Keratinocyte (primary cell): ENCODE measurements around the gene DDX11. TPM values are rescaled to one million over a fixed set of nuclear protein-coding genes. Genes with fewer than 3 reads are reported as not detected.
"Not testable (repeated sequence)": the region's sequence is repeated elsewhere in the genome, so short reads cannot be mapped to it uniquely, and the experiment has no call there.

Experiments
- DNase-seq: peaks from one replicate; pipeline ENCODE4 v3.0.0-alpha.2; 2011; ENCODE audit warnings: low read depth, missing footprints, low spot score
- FAIRE-seq: peaks from 2 replicates; lab custom pipeline; 2011; peaks lifted over from hg19 to GRCh38; lab: Jason Lieb, UNC
- H2AFZ ChIP-seq: 2 replicates; pipeline ENCODE4 v1.6.0; 2012; ENCODE audit warnings: low read length, control low read depth, inconsistent platforms; ENCODE audit not compliant: control insufficient read depth
- H3K27ac ChIP-seq: 2 replicates; pipeline ENCODE4 v1.5.1; 2011; ENCODE audit warnings: low read length; ENCODE audit not compliant: control insufficient read depth, insufficient read depth
- H3K27me3 ChIP-seq: 3 replicates; pipeline ENCODE4 v1.6.0; 2011; ENCODE audit warnings: low read length; ENCODE audit not compliant: control insufficient read depth, insufficient read depth; ENCODE audit errors: extremely low read depth
- H3K36me3 ChIP-seq, 2 experiments: 2 replicates in 1 of 2; 3 replicates in 1 of 2; pipeline ENCODE4 v1.5.1; 2011; ENCODE audit warnings: low read length in 2 of 2, mild to moderate bottlenecking in 1 of 2; ENCODE audit not compliant: control insufficient read depth in 2 of 2, insufficient read depth in 2 of 2; ENCODE audit errors: extremely low read depth in 1 of 2
- H3K4me1 ChIP-seq: 3 replicates; pipeline ENCODE4 v1.5.1; 2011; ENCODE audit warnings: low read length; ENCODE audit not compliant: control insufficient read depth, insufficient read depth; ENCODE audit errors: extremely low read depth
- H3K4me2 ChIP-seq: 3 replicates; pipeline ENCODE4 v1.6.0; 2011; ENCODE audit warnings: low read depth, low read length; ENCODE audit not compliant: control insufficient read depth, insufficient read depth; ENCODE audit errors: extremely low read depth
- H3K4me3 ChIP-seq, 3 experiments: fragments of 200-600 bp in 1 of 3; sonication (generic) in 1 of 3; 2 replicates in 2 of 3; 3 replicates in 1 of 3; pipeline ENCODE4 v1.5.1; 2011 to 2016; ENCODE audit warnings: low read length in 3 of 3, mild to moderate bottlenecking in 3 of 3, control low read depth in 2 of 3, inconsistent platforms in 1 of 3, low read depth in 1 of 3, mixed read lengths in 1 of 3, mixed run types in 1 of 3, moderate library complexity in 1 of 3; ENCODE audit not compliant: control insufficient read depth in 2 of 3, insufficient read depth in 2 of 3; ENCODE audit errors: extremely low read depth in 1 of 3
- H3K79me2 ChIP-seq: 2 replicates; pipeline ENCODE4 v1.6.0; 2012; ENCODE audit warnings: low read length; ENCODE audit not compliant: control insufficient read depth, insufficient read depth
- H3K9ac ChIP-seq: 3 replicates; pipeline ENCODE4 v1.6.0; 2011; ENCODE audit warnings: low read length; ENCODE audit not compliant: control insufficient read depth, insufficient read depth; ENCODE audit errors: extremely low read depth
- H3K9me1 ChIP-seq: 3 replicates; pipeline ENCODE4 v1.6.0; 2011; ENCODE audit warnings: low read length; ENCODE audit not compliant: control insufficient read depth, insufficient read depth; ENCODE audit errors: extremely low read depth
- H3K9me3 ChIP-seq: 2 replicates; pipeline ENCODE4 v1.5.1; 2012; ENCODE audit warnings: low read depth, low read length; ENCODE audit not compliant: control insufficient read depth
- H4K20me1 ChIP-seq: 3 replicates; pipeline ENCODE4 v1.6.0; 2011; ENCODE audit warnings: low read length; ENCODE audit not compliant: control insufficient read depth, insufficient read depth; ENCODE audit errors: extremely low read depth
- CTCF ChIP-seq, 3 experiments: IDR thresholded peaks in 1 of 3; conservative IDR thresholded peaks in 1 of 3; optimal IDR thresholded peaks in 1 of 3; 2 replicates in 2 of 3; 3 replicates in 1 of 3; pipeline versions ENCODE3 to v1.5.1; 2011; ENCODE audit warnings: low read length in 3 of 3, mild to moderate bottlenecking in 3 of 3, moderate library complexity in 2 of 3, control low read depth in 1 of 3, inconsistent platforms in 1 of 3; ENCODE audit not compliant: insufficient read depth in 2 of 3; ENCODE audit errors: extremely low read depth in 1 of 3
- EZH2 ChIP-seq: IDR thresholded peaks from one replicate; pipeline ENCODE4 v1.6.1; 2012; ENCODE audit warnings: inconsistent platforms, mild to moderate bottlenecking, low read length, moderate library complexity
- dilution Hi-C: fragments of 300-500 bp; cut with MboI; formaldehyde crosslinking; loops from one replicate; pipeline ENCODE4 v1.7.0; 2020; ENCODE audit warnings: low sequenced_read_pairs; ENCODE audit not compliant: extremely low pct_ligation_motif_present
- polyA plus RNA-seq, 5 experiments: library from polyadenylated mRNA; depleted of rRNA in 3 of 5; stranded (reverse) in 3 of 5; stranded (forward) in 1 of 5; unstranded in 1 of 5; fragments of >200 nt; gene quantifications; 1 replicate in 1 of 5; 2 replicates in 3 of 5; 3 replicates in 1 of 5; pipeline versions ENCODE4 v1.2.1 to v1.2.3, GENCODE V29; 2011 to 2012; ENCODE audit warnings: missing spikeins in 2 of 5, low read depth in 1 of 5, low replicate concordance in 1 of 5

DDX11 gene
- polyA plus RNA-seq, 1 donor (not counting 4 experiments of a cell fraction or from before 2014, with no cell fraction given), result 11.2 TPM

- H3K9me1 ChIP-seq, H2AFZ ChIP-seq, H3K79me2 ChIP-seq, H3K36me3 ChIP-seq, DNase-seq, H3K27ac ChIP-seq, H3K27me3 ChIP-seq, H3K4me1 ChIP-seq, dilution Hi-C loops, H3K9ac ChIP-seq, H3K9me3 ChIP-seq, H4K20me1 ChIP-seq, H3K4me2 ChIP-seq, FAIRE-seq, H3K4me3 ChIP-seq: not testable (repeated sequence)
Measured at GRCh38 chr12:31104773-31105172, 31.1 kb downstream of the DDX11 start.

GRCh38 chr12:31105668-31106067 lies 32.0 kb downstream of the DDX11 start:
- Histone ChIP-seq H3K27ac (no peak overlapping the region), H3K79me2 (no peaks in the 10 kb centered on the region), H2AFZ (no peak overlapping the region), H3K9ac (no peak overlapping the region), H3K4me3 (no peak overlapping the region), H3K9me3 (no peaks in the 10 kb centered on the region), H3K27me3 (no peaks in the 10 kb centered on the region), H4K20me1 (no peaks in the 10 kb centered on the region), H3K36me3 (no peaks in the 10 kb centered on the region), H3K4me1 (no peaks in the 10 kb centered on the region), H3K4me2 (no peak overlapping the region), H3K9me1 (no peaks in the 10 kb centered on the region)
- FAIRE-seq (no peak), DNase-seq (no peak)
- TF ChIP-seq CTCF (optimal IDR thresholded peaks at IDR 0.05 in 1 of 3, IDR thresholded peaks at IDR 0.05 in 1 of 3, conservative IDR thresholded peaks at IDR 0.05 in 1 of 3; ENCODE audit: extremely low read depth in 1 of 3, insufficient read depth in 2 of 3, low read length in 3 of 3) (no peak), EZH2 (no peak)
- dilution Hi-C loops, result no loop called here

- no peak for TF ChIP-seq CTCF (optimal IDR thresholded peaks at IDR 0.05 in 1 of 3, IDR thresholded peaks at IDR 0.05 in 1 of 3, conservative IDR thresholded peaks at IDR 0.05 in 1 of 3; ENCODE audit: extremely low read depth in 1 of 3, insufficient read depth in 2 of 3, low read length in 3 of 3)
- TF ChIP-seq EZH2, result no peak
- DNase-seq, result no peak
- no peaks in the 10 kb centered on the region for H3K4me1 ChIP-seq
- no peaks in the 10 kb centered on the region for H3K27me3 ChIP-seq
- dilution Hi-C loops, result no loop called here
- H3K9me1 ChIP-seq, result no peaks in the 10 kb centered on the region
- H2AFZ ChIP-seq, result no peak overlapping the region
- H3K27ac ChIP-seq, result no peak overlapping the region
- H3K36me3 ChIP-seq, result no peaks in the 10 kb centered on the region
- no peaks in the 10 kb centered on the region for H4K20me1 ChIP-seq
- H3K4me3 ChIP-seq, result no peak overlapping the region
- no peaks in the 10 kb centered on the region for H3K9me3 ChIP-seq
- no peaks in the 10 kb centered on the region for H3K79me2 ChIP-seq
- no peak overlapping the region for H3K4me2 ChIP-seq
- H3K9ac ChIP-seq, result no peak overlapping the region
- FAIRE-seq, result no peak
Measured at GRCh38 chr12:31106101-31106803, 32.6 kb downstream of the DDX11 start.

- H3K27me3 ChIP-seq, H3K4me3 ChIP-seq, H3K4me2 ChIP-seq, H2AFZ ChIP-seq, H3K9me3 ChIP-seq, H3K79me2 ChIP-seq, H3K9me1 ChIP-seq, DNase-seq, H3K36me3 ChIP-seq, H3K9ac ChIP-seq, H3K27ac ChIP-seq, dilution Hi-C loops, H4K20me1 ChIP-seq, H3K4me1 ChIP-seq, FAIRE-seq: not testable (repeated sequence)
Measured at GRCh38 chr12:31109773-31110172, 36.1 kb downstream of the DDX11 start.
